Measurements from ENCODE around the gene RYK.
A peak's percentile ranks its signal among the peaks of the same experiment; 100 is the strongest.
"Not testable (repeated sequence)": the region's sequence is repeated elsewhere in the genome, so short reads cannot be mapped to it uniquely, and the experiment has no call there.

Gene RYK

GRCh38 chr3:134216191-134216764 lies 34.4 kb downstream of the RYK start:
- DNase-seq: no peak

- no peak for DNase-seq
Observed at GRCh38 chr3:134214239-134214638, 36.4 kb downstream of the RYK start.

- peak; percentile 71 for DNase-seq
Observed at GRCh38 chr3:134212967-134213665, 37.5 kb downstream of the RYK start.

GRCh38 chr3:134211797-134212196 lies 38.9 kb downstream of the RYK start:
- peak; percentile 65 for DNase-seq

GRCh38 chr3:134205451-134205850 lies 45.2 kb downstream of the RYK start:
- no peak for DNase-seq

GRCh38 chr3:134201201-134202130 lies 49.2 kb downstream of the RYK start:
- DNase-seq: no peak

- not testable (repeated sequence) for DNase-seq
Observed at GRCh38 chr3:134199880-134200279, 50.8 kb downstream of the RYK start.

- DNase-seq: no peak
Observed at GRCh38 chr3:134199240-134199639, 51.4 kb downstream of the RYK start.

- no peak for DNase-seq
Observed at GRCh38 chr3:134198414-134198813, 52.2 kb downstream of the RYK start.

GRCh38 chr3:134197681-134198261 lies 52.9 kb downstream of the RYK start:
- peak; percentile 28 for DNase-seq

GRCh38 chr3:134194247-134194646 lies 56.4 kb downstream of the RYK start:
- DNase-seq: no peak

- no peak for DNase-seq
Observed at GRCh38 chr3:134190250-134190649, 60.4 kb downstream of the RYK start.

- DNase-seq: no peak
Observed at GRCh38 chr3:134189849-134190248, 60.8 kb downstream of the RYK start.

- DNase-seq: no peak
Observed at GRCh38 chr3:134186391-134186790, 64.3 kb downstream of the RYK start.

- no peak for DNase-seq
Observed at GRCh38 chr3:134180761-134181160, 69.9 kb downstream of the RYK start.

- DNase-seq: no peak
Observed at GRCh38 chr3:134179508-134179907, 71.2 kb downstream of the RYK start.

GRCh38 chr3:134163096-134163495 lies 87.6 kb downstream of the RYK start:
- DNase-seq: no peak

GRCh38 chr3:134161898-134162615 lies 88.6 kb downstream of the RYK start:
- DNase-seq: no peak

GRCh38 chr3:134155446-134155845 lies 95.2 kb downstream of the RYK start:
- peak; percentile 59 for DNase-seq

GRCh38 chr3:134153761-134154160 lies 96.9 kb downstream of the RYK start:
- no peak for DNase-seq

- DNase-seq: no peak
Observed at GRCh38 chr3:134150476-134150875, 100.2 kb downstream of the RYK start.

GRCh38 chr3:134149286-134149685 lies 101.4 kb downstream of the RYK start:
- DNase-seq: no peak

GRCh38 chr3:134148534-134148933 lies 102.1 kb downstream of the RYK start:
- no peak for DNase-seq
